HG02885 (cell line): ENCODE data around the gene ORC5.
"Not testable (repeated sequence)": the region's sequence is repeated elsewhere in the genome, so short reads cannot be mapped to it uniquely, and the experiment has no call there.

ENCODE experiments used
- ATAC-seq: cut with Tn5 transposase; IDR thresholded peaks from one replicate; pipeline ENCODE4 v1.9.1; 2021; ENCODE audit warnings: mild to moderate bottlenecking; ENCODE audit not compliant: unreplicated experiment, poor library complexity

The ORC5 gene

GRCh38 chr7:104207731-104208420 lies at the start of gene ORC5:
Gene ORC5 (minus strand): TSS chr7:104208013. CDS start chr7:104207904, 109 bp downstream.
- peak; percentile 99 for ATAC-seq

- ATAC-seq, result no peak
Measured at GRCh38 chr7:104255616-104256015, 47.8 kb upstream of the ORC5 start.

- ATAC-seq, result no peak
Measured at GRCh38 chr7:104255194-104255593, 47.4 kb upstream of the ORC5 start.

GRCh38 chr7:104254696-104255095 lies 46.9 kb upstream of the ORC5 start:
- no peak for ATAC-seq

DNA sequence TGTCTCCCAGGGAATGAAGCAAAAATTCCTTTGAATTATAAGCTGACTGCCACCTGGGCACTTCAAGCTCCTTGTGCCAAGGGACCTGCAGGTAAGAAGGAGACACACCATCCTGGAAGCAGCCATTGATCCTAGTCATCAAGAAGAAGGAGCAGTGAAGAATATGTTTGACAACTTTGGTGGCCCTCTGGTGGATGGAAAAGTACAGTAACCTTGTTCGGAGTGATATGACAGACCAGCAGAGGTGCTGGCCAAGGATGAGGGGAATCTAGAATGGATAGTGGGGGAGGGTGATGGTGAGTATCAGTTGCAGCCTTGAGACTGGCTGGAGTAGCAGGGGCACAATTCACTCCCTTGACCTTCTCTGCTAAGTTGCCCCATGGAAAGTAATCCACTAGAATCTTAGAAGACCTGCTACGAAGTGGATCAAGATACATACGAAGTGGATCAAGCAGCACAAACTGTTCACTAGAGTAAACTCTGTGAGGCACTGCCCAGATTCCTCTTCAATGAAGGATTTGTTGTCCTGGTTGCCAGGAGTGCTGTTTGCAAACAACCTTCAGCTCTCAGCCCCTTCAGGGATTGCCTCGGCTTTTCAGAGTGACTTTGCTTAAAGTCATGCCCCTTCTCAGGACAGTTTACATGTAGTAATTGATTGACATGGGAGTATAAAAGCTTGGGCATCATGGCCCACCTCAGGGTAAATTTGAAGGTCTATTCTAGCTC lies 44.8 kb upstream of the ORC5 start:
- ATAC-seq, result no peak

DNA sequence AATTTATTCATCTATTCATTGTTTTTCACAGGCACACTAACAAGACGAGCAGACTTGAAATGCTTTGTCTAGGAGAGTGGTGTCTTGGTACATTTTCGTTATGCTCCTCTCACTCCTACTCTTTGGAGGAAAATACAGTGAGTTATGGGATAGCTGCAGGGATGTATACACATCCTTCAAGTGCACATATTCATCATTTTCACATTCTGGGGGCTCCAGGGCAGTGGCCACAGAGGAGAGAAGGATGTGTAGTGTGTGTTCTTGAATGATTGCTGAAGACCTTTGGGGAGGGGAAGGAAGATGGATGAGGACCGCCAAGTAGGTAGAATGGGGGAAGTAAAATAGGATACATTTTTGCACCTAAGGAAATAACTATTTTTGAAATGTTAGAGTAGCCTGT lies 34.8 kb upstream of the ORC5 start:
- ATAC-seq, result no peak

- ATAC-seq, result no peak
Measured at GRCh38 chr7:104241538-104242209, 33.9 kb upstream of the ORC5 start.

GRCh38 chr7:104241135-104241534 lies 33.3 kb upstream of the ORC5 start:
- no peak for ATAC-seq

DNA sequence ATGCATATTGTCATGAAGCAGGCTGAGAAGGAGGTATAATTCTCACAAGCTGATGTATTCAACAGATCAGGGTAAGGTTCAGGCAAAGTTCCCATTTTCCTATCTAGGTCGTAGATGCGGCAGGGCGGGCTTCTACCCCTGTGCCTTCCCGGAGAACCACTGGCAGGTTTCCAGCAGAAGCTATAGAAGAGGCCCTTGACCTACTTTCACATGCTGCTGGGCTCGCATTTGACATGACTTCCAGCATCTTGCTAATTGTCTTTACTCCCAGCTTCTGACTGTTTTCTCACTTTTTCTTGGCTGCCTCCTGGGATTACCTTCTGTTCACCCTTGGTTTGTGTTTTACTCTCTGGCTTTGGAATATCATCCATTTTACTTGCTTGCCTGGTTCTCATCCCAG lies 32.6 kb upstream of the ORC5 start:
- ATAC-seq, result no peak

GRCh38 chr7:104234990-104235389 lies 27.2 kb upstream of the ORC5 start:
- ATAC-seq, result not testable (repeated sequence)

DNA sequence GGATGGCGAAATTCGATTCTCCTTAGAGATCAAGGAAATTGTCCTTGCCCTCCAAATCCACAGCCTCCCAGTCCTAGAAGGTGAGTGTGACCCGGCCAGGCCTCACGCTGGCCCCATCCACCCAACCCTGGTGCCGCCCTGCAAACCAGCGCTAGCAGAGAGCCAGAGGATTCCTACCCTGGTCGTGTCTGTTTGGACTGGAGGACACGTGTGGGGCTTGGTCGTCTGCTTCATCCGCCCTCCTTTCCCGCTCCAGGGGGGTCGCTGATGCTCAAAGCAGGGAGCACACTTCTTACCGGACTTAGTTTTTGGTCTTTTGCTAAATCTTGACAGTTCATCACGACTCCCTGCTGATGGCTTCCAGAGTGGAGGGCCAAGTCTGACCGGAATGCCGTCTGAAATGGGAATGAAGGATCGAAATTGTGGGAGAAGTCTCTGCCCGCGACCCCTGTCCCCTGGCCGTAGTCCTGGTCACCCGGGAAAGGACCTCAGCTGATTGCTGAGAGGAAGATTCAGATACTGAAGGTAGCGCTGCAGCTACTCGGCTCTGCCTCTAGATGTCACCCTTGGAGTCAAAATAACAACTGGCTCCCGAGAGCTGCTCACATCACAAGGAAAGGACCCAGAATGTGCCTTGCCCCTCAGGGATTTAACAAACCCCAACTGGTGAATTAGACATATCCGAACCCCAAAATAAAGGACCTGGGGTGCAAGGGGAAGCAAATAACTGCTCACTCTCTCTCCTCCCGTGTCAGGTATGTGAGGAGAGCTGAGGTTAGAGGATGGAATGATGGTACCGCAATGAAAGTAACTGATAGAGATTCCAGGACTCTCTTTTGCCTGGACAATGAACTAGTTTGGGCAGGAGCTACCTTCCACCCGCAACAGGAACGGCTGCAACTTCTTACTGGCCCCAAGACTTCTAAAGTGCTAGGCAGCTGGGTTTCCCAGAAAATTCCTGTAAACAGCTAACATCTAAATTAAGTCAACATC lies 23.5 kb upstream of the ORC5 start:
- ATAC-seq, result peak; percentile 99

DNA sequence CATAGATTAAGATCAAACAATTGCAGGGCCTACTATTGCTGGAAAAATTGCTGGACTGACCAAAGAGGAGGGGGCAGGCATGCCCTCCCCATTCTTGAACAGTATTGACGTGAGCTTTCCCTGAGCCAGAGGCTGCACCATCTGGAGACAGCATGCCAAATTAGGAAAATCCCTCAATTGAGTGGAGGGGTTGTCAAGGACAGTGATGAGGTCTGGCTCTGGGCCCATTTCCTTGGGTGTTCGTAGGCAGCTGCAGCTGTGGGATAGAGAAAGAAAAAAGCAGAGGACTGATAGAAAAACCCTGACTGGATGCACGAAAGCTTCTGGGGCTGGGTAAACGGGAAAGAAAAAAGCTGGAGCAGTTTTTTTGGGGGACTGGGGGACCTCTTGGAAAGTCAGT lies 22.8 kb upstream of the ORC5 start:
- no peak for ATAC-seq

DNA sequence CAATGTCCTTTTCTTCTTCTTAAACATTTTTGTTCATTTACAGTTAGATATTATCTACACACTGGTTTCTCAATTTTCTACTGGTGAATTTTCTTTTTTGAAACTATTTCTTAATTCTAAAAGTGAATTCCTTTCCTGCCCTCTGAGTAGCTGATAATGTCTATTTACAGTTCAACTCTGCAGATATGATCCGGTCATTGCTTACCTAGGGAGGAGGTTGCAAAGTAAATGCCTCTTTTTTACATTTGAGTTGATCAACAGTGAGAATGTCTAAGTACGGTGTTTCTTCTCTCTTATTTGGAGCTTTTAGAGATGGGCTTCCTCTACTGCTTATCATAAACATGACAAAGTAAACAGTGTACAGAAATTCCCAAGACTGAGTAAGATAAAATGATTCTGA lies 20.6 kb upstream of the ORC5 start:
- ATAC-seq, result no peak

DNA sequence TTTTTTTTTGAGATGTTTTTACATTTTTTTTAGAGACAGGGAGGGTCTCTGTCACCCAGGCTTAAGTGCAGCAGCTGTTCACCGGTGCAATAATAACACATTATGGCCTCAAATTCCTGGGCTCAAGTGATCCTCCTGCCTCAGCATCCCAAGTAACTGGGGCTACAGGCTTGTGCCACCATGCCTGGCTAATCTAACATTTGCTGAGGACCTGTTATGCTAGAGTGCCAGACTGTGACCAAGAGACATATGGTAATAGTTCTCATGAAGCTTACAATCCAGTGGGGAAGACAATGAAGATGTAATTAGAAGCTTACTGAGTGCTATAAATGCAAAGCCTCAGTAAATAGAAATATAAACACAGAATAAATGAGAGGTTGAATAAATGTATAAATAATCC lies 17.6 kb upstream of the ORC5 start:
- ATAC-seq, result no peak

DNA sequence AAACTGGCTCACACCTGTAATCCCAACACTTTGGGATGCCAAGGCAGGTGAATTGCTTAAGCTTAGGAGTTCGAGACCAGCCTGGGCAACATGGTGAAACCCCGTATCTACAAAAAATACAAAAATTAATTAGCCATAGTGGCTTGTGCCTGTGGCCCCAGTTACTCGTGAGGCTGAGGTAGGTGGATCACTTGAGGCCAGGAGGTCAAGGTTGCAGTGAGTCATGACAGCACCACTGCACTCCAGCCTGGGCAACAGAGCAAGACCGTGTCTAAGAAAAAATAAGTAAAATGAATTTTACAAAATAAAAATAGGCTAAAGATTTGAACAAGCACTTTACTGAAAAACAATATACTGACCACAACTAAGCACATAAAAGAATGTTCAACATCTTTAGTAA lies 9.8 kb upstream of the ORC5 start:
- no peak for ATAC-seq

DNA sequence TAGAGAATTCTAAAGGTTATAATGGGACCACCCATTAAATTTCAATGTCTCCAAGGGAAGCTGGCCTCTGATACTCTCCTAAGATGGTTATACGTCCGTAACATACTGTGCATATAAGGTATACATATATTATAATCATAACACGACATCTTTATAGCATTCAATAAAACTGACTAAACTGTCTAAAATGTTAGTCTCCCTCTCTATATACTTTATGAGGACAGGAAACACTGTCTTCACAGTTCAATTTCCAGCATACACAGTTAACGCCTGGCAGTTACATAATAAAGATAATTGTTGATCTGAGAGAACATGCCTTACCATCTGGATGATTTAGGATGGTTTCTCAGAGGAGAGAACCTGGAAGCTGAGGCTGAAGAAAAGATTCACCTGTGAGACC lies 1.2 kb upstream of the ORC5 start:
- ATAC-seq, result no peak

- ATAC-seq, result peak; percentile 2
Measured at GRCh38 chr7:104208421-104208780, 588 bp upstream of the ORC5 start.

DNA sequence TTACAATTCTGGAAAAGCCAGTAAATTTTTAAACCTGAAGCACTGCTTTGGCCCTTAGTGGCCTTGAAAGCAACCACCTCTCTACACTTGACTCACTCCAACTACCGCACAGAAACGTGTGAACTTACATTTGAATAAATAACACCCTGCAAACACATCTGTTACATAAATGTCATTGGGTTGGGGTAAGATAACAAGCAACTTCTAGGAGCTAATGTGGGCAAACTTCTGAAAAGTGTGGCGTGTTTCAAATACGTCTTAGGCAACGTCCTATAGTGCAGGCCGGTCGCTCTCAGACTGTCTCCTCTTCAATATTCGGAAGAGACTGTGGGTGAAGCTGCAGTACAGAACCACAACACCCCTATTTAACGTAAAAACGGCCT lies 474 bp downstream of the ORC5 start:
- ATAC-seq, result peak; percentile 32

DNA sequence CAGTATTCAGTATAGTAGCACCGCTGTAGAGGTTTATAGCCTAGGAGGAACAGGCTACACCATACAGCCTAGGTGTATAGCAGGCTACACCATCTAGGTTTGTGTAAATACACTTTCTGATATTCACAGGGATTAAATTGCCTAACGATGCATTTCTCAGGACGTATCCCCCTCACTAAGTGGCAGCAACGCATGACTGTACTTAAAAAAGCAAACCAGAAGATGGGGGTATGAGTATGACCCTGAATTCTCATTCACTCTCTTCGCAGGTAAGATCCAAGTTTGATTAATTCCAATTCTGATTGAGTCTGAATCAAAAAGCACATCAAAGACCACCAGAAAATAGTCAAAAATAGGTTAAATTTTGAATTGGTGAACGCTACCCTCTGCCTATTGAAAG lies 972 bp downstream of the ORC5 start:
- no peak for ATAC-seq

DNA sequence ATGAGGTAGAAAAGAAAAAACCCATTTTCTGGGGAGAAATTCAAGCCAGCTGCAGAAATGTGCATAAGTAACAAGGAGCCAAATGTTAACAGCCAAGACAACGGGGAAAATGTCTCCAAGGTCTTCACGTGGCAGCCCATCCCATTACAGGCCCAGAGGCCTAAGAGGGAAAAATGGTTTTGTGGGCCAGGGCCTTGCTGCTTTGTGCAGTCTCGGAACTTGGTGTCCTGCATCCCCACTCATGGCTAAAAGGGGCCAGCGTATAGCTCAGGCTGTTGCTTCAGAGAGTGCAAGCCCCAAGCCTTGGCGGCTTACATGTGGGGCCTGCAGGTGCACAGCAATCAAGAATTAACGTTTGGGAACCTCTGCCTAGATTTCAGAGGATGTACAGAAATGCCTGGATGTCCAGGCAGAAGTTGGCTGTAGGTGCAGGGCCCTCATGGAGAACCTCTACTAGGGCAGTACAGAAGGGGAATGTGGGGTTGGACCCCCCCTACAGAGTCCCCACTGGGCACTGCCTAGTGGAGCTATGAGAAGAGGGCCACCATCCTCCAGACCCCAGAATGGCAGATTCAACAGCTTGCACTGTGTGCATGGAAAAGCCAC lies 9.0 kb downstream of the ORC5 start:
- ATAC-seq, result no peak
